HepG2 (cell line): ENCODE data around the gene FAM234A. TPM values are rescaled to one million over a fixed set of nuclear protein-coding genes. Genes with fewer than 3 reads are reported as not detected.

Experiments
- FUBP1 ChIP-seq: sonication (generic); formaldehyde crosslinking; IDR thresholded peaks from 2 replicates; pipeline ENCODE4 v1.5.1; 2020; ENCODE audit warnings: missing genetic modification reagents, mild to moderate bottlenecking, borderline replicate concordance
- GMEB2 ChIP-seq: IDR thresholded peaks from 2 replicates; pipeline ENCODE4 v1.6.1; 2016; ENCODE audit warnings: missing biosample characterization, missing genetic modification reagents, low read depth
- MAFF ChIP-seq: IDR thresholded peaks from 2 replicates; pipeline ENCODE4 v1.6.1; 2011; ENCODE audit warnings: low read depth, low read length, improper control_type of control experiment
- MED1 ChIP-seq: sonication (generic); formaldehyde crosslinking; IDR thresholded peaks from 2 replicates; pipeline ENCODE4 v1.4.0; 2020; ENCODE audit warnings: missing genetic modification reagents
- NR1H2 ChIP-seq: sonication (generic); formaldehyde crosslinking; IDR thresholded peaks from 2 replicates; pipeline ENCODE4 v1.8.1; 2022; ENCODE audit warnings: low read depth, missing genetic modification reagents, borderline replicate concordance
- POLR2AphosphoS2 ChIP-seq: IDR thresholded peaks from 2 replicates; pipeline ENCODE4 v1.6.1; 2011; ENCODE audit warnings: low read depth, low read length, improper control_type of control experiment
- PRMT3 ChIP-seq: sonication (generic); formaldehyde crosslinking; IDR thresholded peaks from 2 replicates; pipeline ENCODE4 v1.8.1; 2022; ENCODE audit warnings: low read depth, mild to moderate bottlenecking, moderate library complexity, missing genetic modification reagents, borderline replicate concordance
- TCF7 ChIP-seq: sonication (generic); IDR thresholded peaks from 2 replicates; pipeline ENCODE4 v1.6.1; 2016; ENCODE audit warnings: antibody characterized with exemption, low read depth
- ZNF101 ChIP-seq: sonication (generic); formaldehyde crosslinking; IDR thresholded peaks from 2 replicates; pipeline ENCODE4 v1.4.0; 2020; ENCODE audit warnings: mild to moderate bottlenecking, low read depth, missing genetic modification reagents, borderline replicate concordance
- ZNF563 ChIP-seq: sonication (generic); formaldehyde crosslinking; IDR thresholded peaks from 2 replicates; pipeline ENCODE4 v1.8.0; 2022; ENCODE audit warnings: mild to moderate bottlenecking, moderate library complexity, missing genetic modification reagents
- ZNF614 ChIP-seq: IDR thresholded peaks from 2 replicates; pipeline ENCODE4 v1.6.1; 2018; ENCODE audit warnings: missing biosample characterization, missing genetic modification reagents, inconsistent platforms, borderline replicate concordance
- ZNF83 ChIP-seq: sonication (generic); formaldehyde crosslinking; IDR thresholded peaks from 2 replicates; pipeline ENCODE4 v1.4.0; 2020; ENCODE audit warnings: missing genetic modification reagents, mild to moderate bottlenecking, borderline replicate concordance
- polyA plus RNA-seq, 8 experiments: library from polyadenylated mRNA; depleted of rRNA in 3 of 8; stranded (reverse) in 7 of 8; unstranded in 1 of 8; fragments of >200 nt; fragmentation: Illumina TruSeq in 4 of 8; extraction: Trizol in 4 of 8; gene quantifications; 2 replicates each; pipeline versions ENCODE4 v1.2.1 to v1.2.3, GENCODE V29; 2011 to 2016; ENCODE audit warnings: low read depth in 4 of 8, missing spikeins in 1 of 8, mixed read lengths in 1 of 8; ENCODE audit not compliant: insufficient read depth in 1 of 8
- total RNA-seq, 5 experiments: library from RNA; depleted of rRNA; stranded (reverse); fragments of >200 nt; fragmentation: Illumina TruSeq; extraction: Trizol; gene quantifications; 2 replicates each; pipeline ENCODE4 v1.2.3, GENCODE V29; 2016; ENCODE audit warnings: low read depth in 1 of 5
- TF ChIP-seq, protein P1 (sequence below): IDR thresholded peaks from 2 replicates; pipeline ENCODE4 v1.6.1; 2016; ENCODE audit warnings: low read depth
- TF ChIP-seq, protein P2 (sequence below): sonication (generic); formaldehyde crosslinking; IDR thresholded peaks from 2 replicates; pipeline ENCODE4 v1.4.0; 2020; ENCODE audit warnings: missing genetic modification reagents, mild to moderate bottlenecking, borderline replicate concordance
- TF ChIP-seq, protein P3 (sequence below): sonication (generic); formaldehyde crosslinking; IDR thresholded peaks from 2 replicates; pipeline ENCODE4 v1.8.1; 2023; ENCODE audit warnings: missing genetic modification reagents, mild to moderate bottlenecking, borderline replicate concordance
- TF ChIP-seq, protein P4 (sequence below): sonication (generic); formaldehyde crosslinking; IDR thresholded peaks from 2 replicates; pipeline ENCODE4 v1.4.0; 2020; ENCODE audit warnings: missing genetic modification reagents, mild to moderate bottlenecking, borderline replicate concordance

FAM234A gene
- total and polyA plus RNA-seq, 2 of the 13 experiments (the other 11 are each of a cell fraction or from before 2014, with no cell fraction given): 29.2 to 34.4 TPM

GRCh38 chr16:272633-273546 is 38.3 kb downstream of the FAM234A start (continued):
- TF ChIP-seq ZNF614 (CRISPR knock-in tag) (peak; percentile 20; the same call in 1 of the 2 replicates), NR1H2 (no peak), PRMT3 (CRISPR knock-in tag) (no peak), GMEB2 (CRISPR knock-in tag) (no peak), ZNF83 (CRISPR knock-in tag) (no peak), MED1 (no peak), POLR2AphosphoS2 (no peak), ZNF563 (CRISPR knock-in tag) (no peak), FUBP1 (no peak), MAFF (no peak), TCF7 (no peak), ZNF101 (no peak)
- TF ChIP-seq, protein P1, sequence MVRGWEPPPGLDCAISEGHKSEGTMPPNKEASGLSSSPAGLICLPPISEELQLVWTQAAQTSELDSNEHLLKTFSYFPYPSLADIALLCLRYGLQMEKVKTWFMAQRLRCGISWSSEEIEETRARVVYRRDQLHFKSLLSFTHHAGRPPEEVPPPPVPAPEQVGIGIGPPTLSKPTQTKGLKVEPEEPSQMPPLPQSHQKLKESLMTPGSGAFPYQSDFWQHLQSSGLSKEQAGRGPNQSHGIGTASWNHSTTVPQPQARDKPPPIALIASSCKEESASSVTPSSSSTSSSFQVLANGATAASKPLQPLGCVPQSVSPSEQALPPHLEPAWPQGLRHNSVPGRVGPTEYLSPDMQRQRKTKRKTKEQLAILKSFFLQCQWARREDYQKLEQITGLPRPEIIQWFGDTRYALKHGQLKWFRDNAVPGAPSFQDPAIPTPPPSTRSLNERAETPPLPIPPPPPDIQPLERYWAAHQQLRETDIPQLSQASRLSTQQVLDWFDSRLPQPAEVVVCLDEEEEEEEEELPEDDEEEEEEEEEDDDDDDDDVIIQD (CRISPR knock-in tag): no peak
- TF ChIP-seq, protein P2, sequence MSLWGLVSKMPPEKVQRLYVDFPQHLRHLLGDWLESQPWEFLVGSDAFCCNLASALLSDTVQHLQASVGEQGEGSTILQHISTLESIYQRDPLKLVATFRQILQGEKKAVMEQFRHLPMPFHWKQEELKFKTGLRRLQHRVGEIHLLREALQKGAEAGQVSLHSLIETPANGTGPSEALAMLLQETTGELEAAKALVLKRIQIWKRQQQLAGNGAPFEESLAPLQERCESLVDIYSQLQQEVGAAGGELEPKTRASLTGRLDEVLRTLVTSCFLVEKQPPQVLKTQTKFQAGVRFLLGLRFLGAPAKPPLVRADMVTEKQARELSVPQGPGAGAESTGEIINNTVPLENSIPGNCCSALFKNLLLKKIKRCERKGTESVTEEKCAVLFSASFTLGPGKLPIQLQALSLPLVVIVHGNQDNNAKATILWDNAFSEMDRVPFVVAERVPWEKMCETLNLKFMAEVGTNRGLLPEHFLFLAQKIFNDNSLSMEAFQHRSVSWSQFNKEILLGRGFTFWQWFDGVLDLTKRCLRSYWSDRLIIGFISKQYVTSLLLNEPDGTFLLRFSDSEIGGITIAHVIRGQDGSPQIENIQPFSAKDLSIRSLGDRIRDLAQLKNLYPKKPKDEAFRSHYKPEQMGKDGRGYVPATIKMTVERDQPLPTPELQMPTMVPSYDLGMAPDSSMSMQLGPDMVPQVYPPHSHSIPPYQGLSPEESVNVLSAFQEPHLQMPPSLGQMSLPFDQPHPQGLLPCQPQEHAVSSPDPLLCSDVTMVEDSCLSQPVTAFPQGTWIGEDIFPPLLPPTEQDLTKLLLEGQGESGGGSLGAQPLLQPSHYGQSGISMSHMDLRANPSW (CRISPR knock-in tag): no peak
- TF ChIP-seq, protein P3, sequence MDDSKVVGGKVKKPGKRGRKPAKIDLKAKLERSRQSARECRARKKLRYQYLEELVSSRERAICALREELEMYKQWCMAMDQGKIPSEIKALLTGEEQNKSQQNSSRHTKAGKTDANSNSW (CRISPR knock-in tag): no peak
- TF ChIP-seq, protein P4, sequence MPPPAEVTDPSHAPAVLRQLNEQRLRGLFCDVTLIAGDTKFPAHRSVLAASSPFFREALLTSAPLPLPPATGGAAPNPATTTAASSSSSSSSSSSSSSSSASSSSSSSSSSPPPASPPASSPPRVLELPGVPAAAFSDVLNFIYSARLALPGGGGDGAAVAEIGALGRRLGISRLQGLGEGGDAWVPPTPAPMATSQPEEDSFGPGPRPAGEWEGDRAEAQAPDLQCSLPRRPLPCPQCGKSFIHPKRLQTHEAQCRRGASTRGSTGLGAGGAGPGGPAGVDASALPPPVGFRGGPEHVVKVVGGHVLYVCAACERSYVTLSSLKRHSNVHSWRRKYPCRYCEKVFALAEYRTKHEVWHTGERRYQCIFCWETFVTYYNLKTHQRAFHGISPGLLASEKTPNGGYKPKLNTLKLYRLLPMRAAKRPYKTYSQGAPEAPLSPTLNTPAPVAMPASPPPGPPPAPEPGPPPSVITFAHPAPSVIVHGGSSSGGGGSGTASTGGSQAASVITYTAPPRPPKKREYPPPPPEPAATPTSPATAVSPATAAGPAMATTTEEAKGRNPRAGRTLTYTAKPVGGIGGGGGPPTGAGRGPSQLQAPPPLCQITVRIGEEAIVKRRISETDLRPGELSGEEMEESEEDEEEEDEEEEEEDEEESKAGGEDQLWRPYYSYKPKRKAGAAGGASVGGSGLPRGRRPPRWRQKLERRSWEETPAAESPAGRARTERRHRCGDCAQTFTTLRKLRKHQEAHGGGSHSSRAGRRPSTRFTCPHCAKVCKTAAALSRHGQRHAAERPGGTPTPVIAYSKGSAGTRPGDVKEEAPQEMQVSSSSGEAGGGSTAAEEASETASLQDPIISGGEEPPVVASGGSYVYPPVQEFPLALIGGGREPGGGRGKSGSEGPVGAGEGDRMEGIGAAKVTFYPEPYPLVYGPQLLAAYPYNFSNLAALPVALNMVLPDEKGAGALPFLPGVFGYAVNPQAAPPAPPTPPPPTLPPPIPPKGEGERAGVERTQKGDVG: no peak
